CD14-positive monocyte (primary cell): ENCODE results near the gene SUN3. TPM values are rescaled to one million over a fixed set of nuclear protein-coding genes. Genes with fewer than 3 reads are reported as not detected.

ENCODE experiments used
- DNase-seq, 3 donors: peaks; one replicate each; pipeline ENCODE4 v3.0.0-alpha.2; 2011 to 2022
- H2AFZ ChIP-seq: 2 replicates; pipeline ENCODE4 v1.6.0; 2012; ENCODE audit warnings: mild to moderate bottlenecking, low read depth, low read length, inconsistent platforms; ENCODE audit not compliant: insufficient read depth, poor library complexity, severe bottlenecking
- H3K27ac ChIP-seq, 2 donors: 1 replicate in 1 of 2; 2 replicates in 1 of 2; pipeline ENCODE4 v1.5.1; 2012 to 2013; ENCODE audit warnings: low read length in 2 of 2, control low read depth in 1 of 2, inconsistent platforms in 1 of 2, low read depth in 1 of 2, mild to moderate bottlenecking in 1 of 2
- H3K27me3 ChIP-seq, 2 donors: one replicate each; pipeline versions ENCODE4 v1.6.0 to v1.6.1; 2011 to 2013; ENCODE audit warnings: low read length in 2 of 2; ENCODE audit not compliant: control insufficient read depth in 2 of 2, insufficient read depth in 2 of 2
- H3K36me3 ChIP-seq, 2 donors: replicated peaks in 1 of 2; 1 replicate in 1 of 2; 2 replicates in 1 of 2; pipeline versions ENCODE4 v1.5.1 to v1.6.1; 2012 to 2013; ENCODE audit warnings: low read length in 2 of 2, control low read depth in 1 of 2, inconsistent platforms in 1 of 2, mild to moderate bottlenecking in 1 of 2; ENCODE audit not compliant: insufficient read depth in 2 of 2, control insufficient read depth in 1 of 2
- H3K4me1 ChIP-seq, 2 donors: 1 replicate in 1 of 2; 2 replicates in 1 of 2; pipeline versions ENCODE4 v1.5.1 to v1.6.1; 2012 to 2013; ENCODE audit warnings: low read length in 2 of 2, control low read depth in 1 of 2, inconsistent platforms in 1 of 2, mild to moderate bottlenecking in 1 of 2, moderate library complexity in 1 of 2; ENCODE audit not compliant: insufficient read depth in 2 of 2, control insufficient read depth in 1 of 2
- H3K4me2 ChIP-seq: replicated peaks from 2 replicates; pipeline ENCODE3; 2012; ENCODE audit warnings: low read length, moderate library complexity, mild to moderate bottlenecking; ENCODE audit not compliant: poor library complexity, severe bottlenecking; ENCODE audit errors: extremely low read depth
- H3K4me3 ChIP-seq, 3 experiments: fragments of 200-600 bp in 1 of 3; sonication (generic) in 1 of 3; replicated peaks in 1 of 3; 1 replicate in 2 of 3; 2 replicates in 1 of 3; pipeline ENCODE4 v1.5.1; 2011 to 2013; ENCODE audit warnings: low read length in 3 of 3, mild to moderate bottlenecking in 3 of 3, control low read depth in 2 of 3, low read depth in 2 of 3, inconsistent platforms in 1 of 3, moderate library complexity in 1 of 3
- H3K79me2 ChIP-seq: 2 replicates; pipeline ENCODE4 v1.6.0; 2012; ENCODE audit warnings: mild to moderate bottlenecking, control low read depth, inconsistent platforms, low read length, moderate library complexity; ENCODE audit not compliant: insufficient read depth
- H3K9ac ChIP-seq: 2 replicates; pipeline ENCODE4 v1.6.0; 2017; ENCODE audit warnings: low read length, mild to moderate bottlenecking; ENCODE audit not compliant: insufficient read depth, poor library complexity, severe bottlenecking
- H3K9me3 ChIP-seq, 2 donors: replicated peaks in 1 of 2; 1 replicate in 1 of 2; 2 replicates in 1 of 2; pipeline versions ENCODE4 v1.5.1 to v1.6.1; 2012 to 2013; ENCODE audit warnings: low read length in 2 of 2, control low read depth in 1 of 2; ENCODE audit not compliant: control insufficient read depth in 1 of 2, insufficient read depth in 1 of 2
- H4K20me1 ChIP-seq: 2 replicates; pipeline ENCODE4 v1.6.0; 2012; ENCODE audit warnings: mild to moderate bottlenecking, low read length, control low read depth, moderate library complexity; ENCODE audit not compliant: insufficient read depth
- H3K27ac Mint-ChIP-seq, 7 donors: one replicate each; pipeline ENCODE4 v1.8.0; 2020; ENCODE audit warnings: mild to moderate bottlenecking in 7 of 7, mixed read lengths in 7 of 7, moderate library complexity in 6 of 7, inconsistent platforms in 2 of 7
- H3K27me3 Mint-ChIP-seq, 3 donors: one replicate each; pipeline ENCODE4 v1.8.0; 2021 to 2022; ENCODE audit warnings: low read depth in 3 of 3, mild to moderate bottlenecking in 3 of 3, mixed read lengths in 3 of 3, moderate library complexity in 3 of 3, inconsistent platforms in 1 of 3
- H3K36me3 Mint-ChIP-seq, 2 donors: one replicate each; pipeline ENCODE4 v1.8.0; 2020; ENCODE audit warnings: mixed read lengths in 2 of 2, inconsistent platforms in 1 of 2, mild to moderate bottlenecking in 1 of 2
- H3K4me1 Mint-ChIP-seq: one replicate; pipeline ENCODE4 v1.8.0; 2020; ENCODE audit warnings: mild to moderate bottlenecking, mixed read lengths
- H3K4me3 Mint-ChIP-seq, 2 donors: one replicate each; pipeline ENCODE4 v1.8.0; 2020; ENCODE audit warnings: mild to moderate bottlenecking in 2 of 2, mixed read lengths in 2 of 2, moderate library complexity in 1 of 2
- H3K9me3 Mint-ChIP-seq, 7 donors: one replicate each; pipeline ENCODE4 v1.8.0; 2020 to 2022; ENCODE audit warnings: mixed read lengths in 7 of 7, mild to moderate bottlenecking in 6 of 7, moderate library complexity in 6 of 7, inconsistent platforms in 2 of 7
- CTCF ChIP-seq: fragments of 200-600 bp; IDR thresholded peaks from one replicate; pipeline ENCODE4 v1.8.0; 2022; ENCODE audit warnings: antibody characterized with exemption, mild to moderate bottlenecking
- WGBS: methylation state at CpG from one replicate; pipeline ENCODE4 v1.1.5; 2013; ENCODE audit warnings: missing lambda C conversion rate; ENCODE audit not compliant: insufficient coverage; 5-methylcytosine and 5-hydroxymethylcytosine counted together
- intact Hi-C, 2 donors: fragments of 100-400 bp; cut with micrococcal nuclease; formaldehyde crosslinking; loops; one replicate each; pipeline versions ENCODE4 v1.15.0 to v1.15.1; 2023
- polyA plus RNA-seq, 3 donors: library from polyadenylated mRNA; depleted of rRNA in 1 of 3; unstranded in 2 of 3; stranded (reverse) in 1 of 3; fragments of 300-500 nt in 2 of 3; fragments of >200 nt in 1 of 3; fragmentation: Illumina TruSeq in 2 of 3; gene quantifications; 1 replicate in 2 of 3; 2 replicates in 1 of 3; pipeline ENCODE4 v1.2.3, GENCODE V29; 2012 to 2021

SUN3 gene
- polyA plus RNA-seq, 3 donors, result not detected

GRCh38 chr7:47948141-47948790 lies 80.6 kb downstream of the SUN3 start, which contains the start of gene PKD1L1:
PKD1L1 (minus strand) TSS chr7:47948466; CDS start chr7:47948440, 26 bp downstream.
- Mint-ChIP-seq H3K27me3 (peaks cover 4 to 8% (median 4%) of the 10 kb centered on the region in 3 donors), H3K36me3 (no peaks in the 10 kb centered on the region), H3K9me3 (no peaks in the 10 kb centered on the region), H3K27ac (peak within 1 kb of the TSS in 2 of 7 donors; percentile 14 to 35), H3K4me1 (no peaks in the 10 kb centered on the region), H3K4me3 (no peak within 1 kb of the TSS)
- 96% methylated on average over 2 of the region's 7 CpGs for WGBS
- Histone ChIP-seq H3K4me1 (no peaks in the 10 kb centered on the region), H3K79me2 (no peaks in the 10 kb centered on the region), H3K36me3 (no peaks in the 10 kb centered on the region), H3K9ac (no peak within 1 kb of the TSS), H2AFZ (no peak within 1 kb of the TSS), H3K4me2 (no peak within 1 kb of the TSS), H3K27me3 (no peaks in the 10 kb centered on the region), H4K20me1 (no peaks in the 10 kb centered on the region), H3K27ac (no peak within 1 kb of the TSS), H3K4me3 (no peak within 1 kb of the TSS), H3K9me3 (no peaks in the 10 kb centered on the region)
- no peak for TF ChIP-seq CTCF
- no peak for DNase-seq
- intact Hi-C loops, result no loop called here

GRCh38 chr7:47947355-47947749 lies 81.6 kb downstream of the SUN3 start:
- H3K27me3 ChIP-seq, result no peaks in the 10 kb centered on the region
- H3K9ac ChIP-seq, result no peak overlapping the region
- no peak overlapping the region for H3K4me3 ChIP-seq
- no peaks in the 10 kb centered on the region for H3K36me3 ChIP-seq
- H3K9me3 ChIP-seq, result no peaks in the 10 kb centered on the region
- H3K9me3 Mint-ChIP-seq, result no peaks in the 10 kb centered on the region
- no peaks in the 10 kb centered on the region for H4K20me1 ChIP-seq
- DNase-seq, result no peak
- no peak overlapping the region for H2AFZ ChIP-seq
- no peaks in the 10 kb centered on the region for H3K36me3 Mint-ChIP-seq
- no peaks in the 10 kb centered on the region for H3K4me1 Mint-ChIP-seq
- no peaks in the 10 kb centered on the region for H3K4me1 ChIP-seq
- no peak overlapping the region for H3K27ac ChIP-seq
- H3K27me3 Mint-ChIP-seq, result peaks cover 4 to 8% (median 4%) of the 10 kb centered on the region in 3 donors
- H3K4me3 Mint-ChIP-seq, result no peak overlapping the region
- H3K79me2 ChIP-seq, result no peaks in the 10 kb centered on the region
- 100% methylated on average over 4 of the region's 7 CpGs for WGBS
- intact Hi-C loops, result no loop called here
- no peak overlapping the region for H3K4me2 ChIP-seq
- peak overlapping the region in 1 of 7 donors; percentile 14 for H3K27ac Mint-ChIP-seq
- no peak for TF ChIP-seq CTCF
